Astrocyte of the cerebellum (primary cell): ENCODE measurements around the gene ATP5F1A.
A peak's percentile ranks its signal among the peaks of the same experiment; 100 is the strongest.
"Not testable (repeated sequence)": the region's sequence is repeated elsewhere in the genome, so short reads cannot be mapped to it uniquely, and the experiment has no call there.

Experiments
- DNase-seq: peaks from one replicate; pipeline ENCODE4 v3.0.0-alpha.2; 2011; ENCODE audit warnings: low read depth
- H3K4me3 ChIP-seq: 2 replicates; pipeline ENCODE4 v1.5.1; 2011; ENCODE audit warnings: mild to moderate bottlenecking, low read depth, low read length, moderate library complexity
- in situ Hi-C: cut with HindIII; loops from 2 replicates; pipeline ENCODE4 v1.10.0; 2017; ENCODE audit warnings: low sequenced_read_pairs
- TF ChIP-seq, protein P1 (sequence below): IDR thresholded peaks from 2 replicates; pipeline ENCODE4 v1.5.1; 2012; ENCODE audit warnings: low read length, low read depth, moderate library complexity, mild to moderate bottlenecking; ENCODE audit errors: missing control alignments

ATP5F1A gene

DNA sequence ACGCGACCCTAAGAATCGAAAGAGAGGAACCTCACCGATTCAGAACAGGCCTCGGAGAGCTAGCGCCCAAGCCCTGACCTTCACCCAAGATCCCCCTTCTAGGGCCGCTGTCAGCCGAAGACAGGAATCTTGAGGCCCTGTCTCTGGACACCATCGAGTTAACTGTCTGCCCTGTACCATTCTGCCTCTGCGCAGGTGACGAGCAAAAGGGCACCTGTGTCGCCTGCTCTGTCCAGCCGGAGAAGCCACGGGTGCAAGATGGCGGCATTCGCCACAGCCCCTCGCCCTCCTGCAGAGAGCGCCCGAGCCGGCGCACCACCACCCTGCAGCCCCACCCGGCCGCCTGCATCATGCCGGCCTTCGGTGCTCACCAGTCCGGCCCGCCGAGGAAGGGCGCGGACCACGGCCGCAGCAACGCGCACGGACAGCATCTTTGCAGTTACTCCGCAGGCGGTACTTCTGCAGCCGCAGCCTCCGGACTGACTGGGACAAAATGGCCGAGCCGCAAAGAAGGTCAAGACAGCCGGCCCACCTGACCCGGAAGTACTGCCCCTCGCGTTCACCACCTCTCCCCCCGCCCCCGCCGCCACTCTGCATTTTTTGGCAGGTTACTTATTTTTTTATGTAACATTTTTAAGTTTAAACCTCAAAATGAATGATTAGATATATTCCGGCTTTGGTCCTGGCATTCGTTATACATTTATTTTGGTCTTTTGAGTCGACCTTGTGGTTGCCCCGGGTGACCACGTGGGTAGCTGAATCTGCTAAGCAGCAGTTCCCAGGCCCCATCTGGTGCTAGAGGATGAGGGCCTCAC, at the start of gene ATP5F1A:
TSS of gene ATP5F1A (minus strand) at position 496 of the 815 bp plus-strand sequence. CDS start at position 431, 65 bp downstream.
- peak; percentile 49 for DNase-seq
- in situ Hi-C loops: no loop called here
- H3K4me3 ChIP-seq: peak within 1 kb of the TSS; percentile 78
- TF ChIP-seq, protein P1, sequence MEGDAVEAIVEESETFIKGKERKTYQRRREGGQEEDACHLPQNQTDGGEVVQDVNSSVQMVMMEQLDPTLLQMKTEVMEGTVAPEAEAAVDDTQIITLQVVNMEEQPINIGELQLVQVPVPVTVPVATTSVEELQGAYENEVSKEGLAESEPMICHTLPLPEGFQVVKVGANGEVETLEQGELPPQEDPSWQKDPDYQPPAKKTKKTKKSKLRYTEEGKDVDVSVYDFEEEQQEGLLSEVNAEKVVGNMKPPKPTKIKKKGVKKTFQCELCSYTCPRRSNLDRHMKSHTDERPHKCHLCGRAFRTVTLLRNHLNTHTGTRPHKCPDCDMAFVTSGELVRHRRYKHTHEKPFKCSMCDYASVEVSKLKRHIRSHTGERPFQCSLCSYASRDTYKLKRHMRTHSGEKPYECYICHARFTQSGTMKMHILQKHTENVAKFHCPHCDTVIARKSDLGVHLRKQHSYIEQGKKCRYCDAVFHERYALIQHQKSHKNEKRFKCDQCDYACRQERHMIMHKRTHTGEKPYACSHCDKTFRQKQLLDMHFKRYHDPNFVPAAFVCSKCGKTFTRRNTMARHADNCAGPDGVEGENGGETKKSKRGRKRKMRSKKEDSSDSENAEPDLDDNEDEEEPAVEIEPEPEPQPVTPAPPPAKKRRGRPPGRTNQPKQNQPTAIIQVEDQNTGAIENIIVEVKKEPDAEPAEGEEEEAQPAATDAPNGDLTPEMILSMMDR: no peak

DNA sequence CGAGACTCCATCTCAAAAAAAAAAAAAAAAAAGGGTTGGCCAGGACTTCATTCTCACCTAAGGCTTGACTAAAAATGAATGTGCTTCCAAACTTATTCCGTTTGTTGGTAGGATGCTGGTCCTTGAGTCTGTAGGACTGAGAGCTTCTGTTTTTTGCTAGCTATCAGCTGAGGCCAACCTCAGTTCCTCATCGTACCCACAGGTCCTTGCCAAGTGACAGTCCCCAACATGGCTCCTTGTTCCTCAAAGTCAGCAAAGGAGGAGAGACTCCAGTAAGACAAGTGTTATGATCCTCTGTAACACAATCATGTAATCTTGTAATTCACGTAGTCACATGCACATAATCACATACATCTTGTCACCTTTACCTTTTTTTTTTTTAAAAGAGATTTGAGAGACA, 43.1 kb upstream of the ATP5F1A start:
- H3K4me3 ChIP-seq: no peak overlapping the region
- in situ Hi-C loops: no loop called here
- DNase-seq: no peak
- TF ChIP-seq, protein P1: no peak

DNA sequence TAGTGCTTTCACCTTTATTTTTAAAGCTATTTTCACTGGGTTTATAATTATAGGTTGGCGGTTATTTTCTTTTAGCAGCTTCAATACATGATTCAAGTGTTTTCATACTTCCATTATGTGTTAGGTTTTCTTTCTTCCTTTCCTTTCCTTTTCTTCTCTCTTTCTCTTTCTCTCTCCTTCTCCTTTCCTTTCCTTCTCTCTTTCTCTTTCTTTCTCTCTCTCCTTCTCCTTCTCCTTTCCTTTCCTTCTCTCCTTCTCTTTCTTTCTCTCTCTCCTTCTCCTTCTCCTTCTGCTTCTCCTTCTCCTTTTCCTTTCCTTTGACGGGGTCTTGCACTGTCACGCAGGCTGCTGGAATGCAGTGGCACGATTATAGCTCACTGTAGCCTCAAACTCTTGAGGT, 42.1 kb upstream of the ATP5F1A start:
- TF ChIP-seq, protein P1: no peak
- H3K4me3 ChIP-seq: no peak overlapping the region
- no peak for DNase-seq
- in situ Hi-C loops: no loop called here

DNA sequence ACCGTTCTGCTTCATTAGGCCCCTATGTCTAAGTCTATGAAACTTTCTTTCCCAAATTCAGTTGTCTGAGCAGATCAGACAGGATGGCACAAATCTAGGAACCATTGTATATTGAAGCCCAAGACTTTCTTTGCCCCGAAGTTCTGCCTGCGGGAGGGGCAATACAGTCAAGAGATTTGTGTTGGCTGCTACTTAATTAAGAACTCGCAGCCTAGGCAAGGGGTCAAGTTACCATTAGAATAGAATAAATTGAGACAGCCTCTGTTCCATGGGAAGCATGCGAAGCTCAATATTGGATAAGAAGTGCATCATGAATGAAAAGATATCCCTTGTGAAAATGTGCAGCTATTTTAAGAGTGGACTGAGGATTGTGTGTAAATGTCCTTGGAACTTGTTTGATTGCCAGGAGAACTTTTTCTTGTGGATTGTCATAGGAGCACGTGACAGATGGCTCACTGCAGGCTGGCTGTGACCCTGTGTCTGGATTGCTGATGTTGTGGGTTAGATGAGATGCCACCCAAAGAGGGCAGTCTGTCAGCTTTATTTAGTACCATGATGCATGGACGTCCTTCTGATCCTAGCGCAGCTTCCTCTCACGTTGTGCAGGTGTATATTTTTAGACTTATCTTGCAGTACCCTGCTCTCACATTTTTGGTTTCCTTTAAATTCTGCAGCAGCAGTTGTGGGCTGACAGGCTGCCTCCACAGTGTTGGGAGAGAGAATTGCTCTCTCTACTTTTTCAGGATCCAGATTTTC, 37.0 kb upstream of the ATP5F1A start:
- in situ Hi-C loops: no loop called here
- TF ChIP-seq, protein P1: no peak
- no peak for DNase-seq
- H3K4me3 ChIP-seq: no peak overlapping the region

DNA sequence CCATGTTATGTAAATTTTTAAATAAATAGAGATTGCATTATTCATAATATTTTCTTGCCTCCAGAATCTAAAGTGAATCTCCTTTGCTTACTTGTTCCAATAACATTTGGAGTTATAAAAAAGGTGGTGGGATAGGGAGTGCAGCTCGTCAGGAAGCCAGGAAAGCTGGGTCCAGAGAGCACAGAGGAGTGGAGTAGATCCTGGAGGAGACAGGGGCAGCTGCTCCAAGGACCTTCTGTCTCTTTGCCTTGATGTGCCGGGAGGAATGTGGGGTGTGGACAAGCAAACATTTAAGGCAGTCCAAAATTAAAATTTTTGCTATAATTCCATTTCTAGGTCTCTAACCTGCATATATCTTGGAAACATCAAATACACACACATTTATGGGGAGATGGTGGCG, 35.4 kb upstream of the ATP5F1A start:
- TF ChIP-seq, protein P1: no peak
- in situ Hi-C loops: no loop called here

DNA sequence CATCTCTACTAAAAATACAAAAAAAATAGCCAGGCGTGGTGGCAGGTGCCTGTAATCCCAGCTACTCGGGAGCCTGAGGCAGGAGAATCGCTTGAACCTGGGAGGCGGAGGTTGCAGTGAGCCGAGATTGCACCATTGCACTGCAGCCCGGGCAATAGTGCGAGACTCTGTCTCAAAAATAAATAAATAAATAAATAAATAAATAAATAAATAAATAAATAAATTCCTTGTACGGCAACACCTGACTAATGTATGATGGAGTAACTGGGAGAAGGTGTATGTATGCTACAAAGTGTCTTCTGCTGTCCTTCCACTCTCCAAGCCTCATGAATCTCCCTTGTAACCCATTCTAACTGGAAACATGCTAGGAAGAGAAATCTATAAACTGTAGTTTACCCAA, 32.5 kb upstream of the ATP5F1A start:
- H3K4me3 ChIP-seq, in situ Hi-C loops, DNase-seq: not testable (repeated sequence)

More for the DNA sequence above, 35.4 kb upstream of the ATP5F1A start:
- DNase-seq: no peak
- H3K4me3 ChIP-seq: no peak overlapping the region

DNA sequence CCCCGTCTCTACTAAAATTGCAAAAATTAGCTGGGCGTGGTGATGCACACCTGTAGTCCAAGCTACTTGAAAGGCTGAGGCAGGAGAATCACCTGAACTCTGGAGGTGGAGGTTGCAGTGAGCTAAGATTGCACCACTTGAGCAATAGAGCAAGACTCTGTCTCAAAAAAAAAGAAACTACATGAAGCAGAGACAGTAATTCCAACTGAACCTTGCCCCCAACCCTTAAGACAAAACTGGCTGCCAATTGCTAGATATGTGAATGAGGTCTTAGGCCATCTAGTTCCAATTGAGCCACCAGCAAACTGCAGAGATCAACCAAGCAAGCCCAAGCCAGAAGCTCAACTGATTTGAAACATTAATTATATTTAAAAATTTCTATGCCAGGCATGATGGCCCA, 32.0 kb upstream of the ATP5F1A start:
- no peak overlapping the region for H3K4me3 ChIP-seq
- TF ChIP-seq, protein P1: no peak
- in situ Hi-C loops: no loop called here
- no peak for DNase-seq

DNA sequence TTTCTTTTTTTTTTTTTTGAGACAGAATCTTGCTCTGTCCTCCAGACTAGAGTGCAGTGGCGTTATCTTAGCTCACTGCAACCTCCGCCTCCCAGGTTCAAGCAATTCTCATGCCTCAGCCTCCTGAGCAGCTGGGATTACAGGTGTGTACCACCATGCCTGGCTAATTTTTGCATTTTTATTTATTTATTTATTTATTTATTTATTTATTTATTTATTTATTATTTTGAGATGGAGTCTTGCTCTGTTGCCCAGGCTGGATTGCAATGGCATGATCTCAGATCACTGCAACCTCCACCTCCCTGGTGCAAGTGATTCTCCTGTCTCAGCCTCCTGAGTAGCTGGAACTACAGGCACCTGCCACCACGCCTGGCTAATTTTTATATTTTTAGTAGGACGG, 28.5 kb upstream of the ATP5F1A start:
- H3K4me3 ChIP-seq, DNase-seq, in situ Hi-C loops: not testable (repeated sequence)
